Sigmoid colon (tissue), 7 donors: ENCODE results near the gene GDPD5. TPM values are rescaled to one million over a fixed set of nuclear protein-coding genes. Genes with fewer than 3 reads are reported as not detected.

ENCODE experiments used
- DNase-seq: peaks from one replicate; pipeline ENCODE4 v3.0.0-alpha.2; 2019
- H3K27ac ChIP-seq, 4 donors: fragments of 200-600 bp; sonication (generic); one replicate each; pipeline ENCODE4 v1.5.1; 2016 to 2019; ENCODE audit warnings: mild to moderate bottlenecking in 1 of 4
- H3K27me3 ChIP-seq, 3 donors: fragments of 200-600 bp; sonication (generic); one replicate each; pipeline ENCODE4 v1.5.1; 2019; ENCODE audit warnings: mild to moderate bottlenecking in 1 of 3
- H3K36me3 ChIP-seq, 4 donors: fragments of 200-600 bp; sonication (generic); one replicate each; pipeline ENCODE4 v1.5.1; 2016 to 2019
- H3K4me1 ChIP-seq, 4 donors: fragments of 200-600 bp; sonication (generic); one replicate each; pipeline ENCODE4 v1.5.1; 2017 to 2019
- H3K4me3 ChIP-seq, 4 donors: fragments of 200-600 bp; sonication (generic); one replicate each; pipeline ENCODE4 v1.5.1; 2017 to 2019; ENCODE audit warnings: mild to moderate bottlenecking in 2 of 4, moderate library complexity in 1 of 4
- H3K9me3 ChIP-seq, 4 donors: fragments of 200-600 bp in 3 of 4; sonication (generic) in 3 of 4; one replicate each; pipeline versions ENCODE4 v1.5.1 to v1.6.1; 2013 to 2019
- EP300 ChIP-seq, 4 donors: sonication (generic); formaldehyde crosslinking; IDR thresholded peaks; one replicate each; pipeline ENCODE4 v1.6.1; 2017; ENCODE audit warnings: antibody characterized with exemption in 4 of 4
- POLR2A ChIP-seq, 2 donors: fragments of 450-650 bp; IDR thresholded peaks; one replicate each; pipeline ENCODE4 v1.6.1; 2016; ENCODE audit warnings: antibody characterized with exemption in 2 of 2, mild to moderate bottlenecking in 2 of 2, moderate library complexity in 2 of 2
- POLR2AphosphoS5 ChIP-seq, 4 donors: sonication (generic); formaldehyde crosslinking; IDR thresholded peaks; one replicate each; pipeline ENCODE4 v1.6.1; 2017; ENCODE audit warnings: antibody characterized with exemption in 4 of 4
- WGBS, 2 donors: extraction: QIAGEN DNeasy Blood & Tissue Kit; methylation state at CpG; one replicate each; pipeline ENCODE4 v1.1.7; 2013; 5-methylcytosine and 5-hydroxymethylcytosine counted together
- intact Hi-C: fragments of 100-400 bp; cut with DNase I; formaldehyde crosslinking; loops from one replicate; pipeline ENCODE4 v1.15.1; 2023
- polyA plus RNA-seq, 3 donors: library from polyadenylated mRNA; stranded (reverse); fragments of 200-250 nt; gene quantifications; one replicate each; pipeline ENCODE4 v1.2.3, GENCODE V29; 2013
- total RNA-seq, 4 donors: library from RNA; depleted of rRNA; stranded (reverse); fragments of >200 nt; gene quantifications; one replicate each; pipeline ENCODE4 v1.1.0, GENCODE V29; 2016
- TF ChIP-seq, protein P1 (sequence below), 4 experiments: fragments of 450-650 bp in 3 of 4; fragments of 200-600 bp in 1 of 4; IDR thresholded peaks; one replicate each; pipeline ENCODE4 v1.5.1; 2016 to 2019; ENCODE audit warnings: antibody characterized with exemption in 4 of 4, mild to moderate bottlenecking in 3 of 4, moderate library complexity in 2 of 4
- donor health status: healthy with polysubstance abuse.
- donor health status: Bipolar disorder and iron deficiency.
- donor health status: healthy.

GDPD5 gene
- total and polyA plus RNA-seq, 7 donors: 2.4 to 8.1 (median 5.8) TPM; not detected in 1

DNA sequence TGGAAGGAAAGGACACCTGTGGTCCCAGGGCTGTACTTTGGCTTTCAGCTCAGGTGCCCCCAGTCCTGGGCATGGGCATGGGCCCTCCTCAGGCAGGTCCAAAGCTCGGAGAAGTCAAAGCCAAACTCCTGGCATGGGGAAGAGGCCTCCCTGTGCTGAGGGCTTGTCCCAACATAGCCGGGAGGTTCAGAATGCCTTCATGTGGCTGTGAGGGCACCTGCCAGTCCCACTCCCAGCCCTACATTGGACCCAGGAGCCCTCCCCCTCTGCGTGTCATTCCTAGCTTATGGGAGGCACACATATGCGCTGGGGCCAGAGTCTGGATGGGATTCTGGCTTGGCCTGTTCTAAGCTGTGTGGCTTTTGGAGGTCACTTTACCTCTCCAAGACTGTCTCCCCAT lies 91.7 kb downstream of the GDPD5 start:
- no peak overlapping the region for H3K27ac ChIP-seq

DNA sequence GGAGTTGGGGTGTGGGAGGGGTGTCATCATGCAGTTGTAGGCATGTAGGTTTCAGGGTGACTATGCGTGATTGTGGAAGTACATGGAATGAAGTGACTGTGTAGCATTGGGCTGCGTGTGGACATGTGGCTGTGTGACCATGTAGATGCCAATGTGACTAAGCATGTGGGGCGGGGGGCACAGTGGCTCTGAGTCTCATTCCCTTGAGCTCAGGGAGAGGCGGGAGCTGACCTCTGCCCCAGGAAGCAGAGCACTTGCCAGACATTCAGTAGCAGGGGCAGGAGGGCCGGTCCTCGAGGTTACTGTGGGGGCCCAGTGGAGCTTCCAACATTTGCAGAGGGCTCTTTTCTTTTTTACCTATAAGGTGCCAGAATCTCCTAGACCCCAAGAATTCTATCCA lies 92.3 kb downstream of the GDPD5 start:
- H3K9me3 ChIP-seq: peaks cover 0 to 4% (median 0%) of the 10 kb centered on the region in 4 donors
- TF ChIP-seq POLR2AphosphoS5 (IDR thresholded peaks at IDR 0.05): no peak
- TF ChIP-seq, protein P1, sequence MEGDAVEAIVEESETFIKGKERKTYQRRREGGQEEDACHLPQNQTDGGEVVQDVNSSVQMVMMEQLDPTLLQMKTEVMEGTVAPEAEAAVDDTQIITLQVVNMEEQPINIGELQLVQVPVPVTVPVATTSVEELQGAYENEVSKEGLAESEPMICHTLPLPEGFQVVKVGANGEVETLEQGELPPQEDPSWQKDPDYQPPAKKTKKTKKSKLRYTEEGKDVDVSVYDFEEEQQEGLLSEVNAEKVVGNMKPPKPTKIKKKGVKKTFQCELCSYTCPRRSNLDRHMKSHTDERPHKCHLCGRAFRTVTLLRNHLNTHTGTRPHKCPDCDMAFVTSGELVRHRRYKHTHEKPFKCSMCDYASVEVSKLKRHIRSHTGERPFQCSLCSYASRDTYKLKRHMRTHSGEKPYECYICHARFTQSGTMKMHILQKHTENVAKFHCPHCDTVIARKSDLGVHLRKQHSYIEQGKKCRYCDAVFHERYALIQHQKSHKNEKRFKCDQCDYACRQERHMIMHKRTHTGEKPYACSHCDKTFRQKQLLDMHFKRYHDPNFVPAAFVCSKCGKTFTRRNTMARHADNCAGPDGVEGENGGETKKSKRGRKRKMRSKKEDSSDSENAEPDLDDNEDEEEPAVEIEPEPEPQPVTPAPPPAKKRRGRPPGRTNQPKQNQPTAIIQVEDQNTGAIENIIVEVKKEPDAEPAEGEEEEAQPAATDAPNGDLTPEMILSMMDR (IDR thresholded peaks at IDR 0.05): no peak
- TF ChIP-seq EP300 (IDR thresholded peaks at IDR 0.05): no peak
- no peak for TF ChIP-seq POLR2A (IDR thresholded peaks at IDR 0.05)
- H3K36me3 ChIP-seq: no peaks in the 10 kb centered on the region
- peaks cover 9 to 47% (median 40%) of the 10 kb centered on the region in 3 donors for H3K27me3 ChIP-seq
- no peak overlapping the region for H3K27ac ChIP-seq
- H3K4me3 ChIP-seq: no peak overlapping the region
- WGBS, 2 donors: 53 to 76% methylated on average over 6 of the region's 6 CpGs
- intact Hi-C loops: no loop called here
- H3K4me1 ChIP-seq: peaks cover 0 to 24% (median 16%) of the 10 kb centered on the region in 4 donors
- DNase-seq: no peak

More for the DNA sequence above, 91.7 kb downstream of the GDPD5 start:
- Histone ChIP-seq H3K9me3 (peaks cover 0 to 4% (median 0%) of the 10 kb centered on the region in 4 donors), H3K4me1 (peaks cover 0 to 19% (median 11%) of the 10 kb centered on the region in 4 donors), H3K36me3 (no peaks in the 10 kb centered on the region), H3K27me3 (peaks cover 9 to 41% (median 37%) of the 10 kb centered on the region in 3 donors), H3K4me3 (no peak overlapping the region)
- intact Hi-C loops: no loop called here
- no peak for TF ChIP-seq POLR2A (IDR thresholded peaks at IDR 0.05)
- no peak for TF ChIP-seq POLR2AphosphoS5 (IDR thresholded peaks at IDR 0.05)
- TF ChIP-seq, protein P1 (IDR thresholded peaks at IDR 0.05): no peak
- no peak for TF ChIP-seq EP300 (IDR thresholded peaks at IDR 0.05)
- DNase-seq: no peak
- 90 to 91% methylated on average over 4 of the region's 4 CpGs for whole genome bisulfite sequencing, 2 donors

DNA sequence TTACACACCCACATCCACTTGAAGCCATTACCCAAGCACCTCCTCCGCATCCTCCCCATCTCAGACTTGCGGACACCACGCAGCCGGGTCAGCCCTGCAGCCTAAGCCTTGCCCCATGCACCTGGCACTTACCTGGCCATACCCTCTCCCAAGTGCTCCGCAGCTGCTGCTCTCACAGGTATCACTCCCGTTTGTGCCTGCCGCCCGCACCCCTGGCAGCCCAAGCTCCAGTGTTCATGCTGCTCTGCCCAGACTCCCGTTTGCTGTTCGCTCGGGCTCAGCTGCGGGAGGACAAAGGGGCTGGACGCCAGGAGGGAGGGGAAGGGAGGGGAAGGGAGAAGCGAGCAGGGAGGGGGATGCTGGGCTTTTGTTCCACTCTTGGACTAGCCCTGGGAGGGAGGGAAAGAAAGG lies 92.8 kb downstream of the GDPD5 start, which contains the start of gene KLHL35:
KLHL35 (minus strand) TSS at position 293 of the 411 bp plus-strand sequence. CDS start 2,574 bp downstream, outside the sequence.
- intact Hi-C loops: no loop called here
- Histone ChIP-seq H3K9me3 (peaks cover 0 to 4% (median 0%) of the 10 kb centered on the region in 4 donors), H3K27me3 (peaks cover 9 to 49% (median 44%) of the 10 kb centered on the region in 3 donors), H3K4me3 (no peak within 1 kb of the TSS), H3K4me1 (peaks cover 0 to 27% (median 18%) of the 10 kb centered on the region in 4 donors), H3K36me3 (no peaks in the 10 kb centered on the region), H3K27ac (no peak within 1 kb of the TSS)
- WGBS, 2 donors: 20 to 31% methylated on average over 14 of the region's 14 CpGs
- TF ChIP-seq, protein P1 (IDR thresholded peaks at IDR 0.05): no peak
- TF ChIP-seq POLR2AphosphoS5 (IDR thresholded peaks at IDR 0.05) (no peak), POLR2A (IDR thresholded peaks at IDR 0.05) (no peak), EP300 (IDR thresholded peaks at IDR 0.05) (no peak)
- DNase-seq: no peak

DNA sequence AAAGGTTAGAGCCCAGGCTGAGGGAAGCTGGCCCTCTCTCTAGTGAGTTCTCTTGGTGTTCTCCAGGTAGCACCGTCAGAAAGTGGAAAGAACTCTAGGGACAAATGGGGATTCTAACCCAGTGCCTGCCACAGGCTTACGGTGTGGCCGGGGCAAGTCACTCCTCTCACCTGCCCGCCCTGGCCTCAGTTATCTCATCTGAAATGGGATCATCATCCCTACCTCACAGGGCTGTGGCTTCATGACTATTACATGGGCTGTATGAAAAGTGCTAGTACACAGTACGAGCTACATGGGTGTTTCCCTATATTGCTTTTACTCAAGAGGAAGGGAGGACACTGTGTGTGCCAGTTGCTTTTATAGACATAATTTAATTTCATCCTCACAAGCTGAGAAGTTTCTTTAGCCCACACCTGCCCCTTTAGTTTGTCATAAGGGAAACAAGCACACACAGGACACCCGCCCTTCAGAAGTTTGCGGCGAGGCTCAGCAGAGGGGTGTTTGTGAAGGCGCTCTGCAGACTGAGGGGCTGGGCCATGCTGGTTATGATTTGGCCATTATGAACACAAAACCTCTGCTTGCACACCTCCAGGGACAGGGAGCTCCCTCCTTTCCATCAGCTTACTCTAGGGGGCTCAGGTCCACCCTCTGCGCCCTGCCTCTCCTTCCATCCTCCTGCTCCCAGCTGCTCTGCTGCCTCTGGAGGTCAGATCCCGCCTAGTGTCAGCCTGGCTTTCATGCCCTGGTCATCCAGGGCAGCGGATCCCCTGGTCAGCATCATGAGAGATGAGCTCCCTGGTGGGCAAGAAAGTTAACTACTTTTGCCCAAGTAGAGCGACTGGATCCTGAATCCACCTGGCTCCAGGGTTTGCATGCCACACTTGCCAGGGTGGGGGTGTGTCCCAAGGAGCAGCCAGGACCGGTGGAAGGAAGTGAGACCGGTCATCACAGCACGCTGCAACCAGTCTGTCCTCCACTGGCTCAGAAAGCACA lies 93.9 kb downstream of the GDPD5 start:
- Histone ChIP-seq H3K27ac (no peak overlapping the region), H3K9me3 (peaks cover 0 to 4% (median 0%) of the 10 kb centered on the region in 4 donors), H3K4me3 (no peak overlapping the region), H3K36me3 (no peaks in the 10 kb centered on the region), H3K4me1 (peaks cover 0 to 29% (median 18%) of the 10 kb centered on the region in 4 donors), H3K27me3 (peaks cover 9 to 49% (median 44%) of the 10 kb centered on the region in 3 donors)
- no peak for TF ChIP-seq EP300 (IDR thresholded peaks at IDR 0.05)
- TF ChIP-seq POLR2A (IDR thresholded peaks at IDR 0.05): no peak
- TF ChIP-seq POLR2AphosphoS5 (IDR thresholded peaks at IDR 0.05): no peak
- TF ChIP-seq, protein P1 (IDR thresholded peaks at IDR 0.05): no peak
- WGBS, 2 donors: 23 to 49% methylated on average over 16 of the region's 16 CpGs
- DNase-seq: no peak
- intact Hi-C loops: no loop called here
